Stomach (tissue), 4 donors: Measurements from ENCODE around the gene TPCN1.

Experiments
- EP300 ChIP-seq: sonication (generic); formaldehyde crosslinking; IDR thresholded peaks from one replicate; pipeline ENCODE4 v1.6.1; 2017; ENCODE audit warnings: antibody characterized with exemption
- POLR2A ChIP-seq, 4 donors: fragments of 450-650 bp; IDR thresholded peaks; one replicate each; pipeline ENCODE4 v1.6.1; 2016; ENCODE audit warnings: antibody characterized with exemption in 4 of 4, control low read depth in 2 of 4, mild to moderate bottlenecking in 1 of 4, moderate library complexity in 1 of 4
- POLR2AphosphoS5 ChIP-seq, 3 donors: sonication (generic); formaldehyde crosslinking; IDR thresholded peaks; one replicate each; pipeline ENCODE4 v1.6.1; 2016; ENCODE audit warnings: antibody characterized with exemption in 3 of 3
- TF ChIP-seq, protein P1 (sequence below), 7 experiments: fragments of 450-650 bp in 4 of 7; fragments of 200-600 bp in 3 of 7; sonication (generic) in 3 of 7; IDR thresholded peaks; one replicate each; pipeline ENCODE4 v1.5.1; 2016 to 2019; ENCODE audit warnings: antibody characterized with exemption in 7 of 7, control low read depth in 2 of 7, mild to moderate bottlenecking in 1 of 7

DNA sequence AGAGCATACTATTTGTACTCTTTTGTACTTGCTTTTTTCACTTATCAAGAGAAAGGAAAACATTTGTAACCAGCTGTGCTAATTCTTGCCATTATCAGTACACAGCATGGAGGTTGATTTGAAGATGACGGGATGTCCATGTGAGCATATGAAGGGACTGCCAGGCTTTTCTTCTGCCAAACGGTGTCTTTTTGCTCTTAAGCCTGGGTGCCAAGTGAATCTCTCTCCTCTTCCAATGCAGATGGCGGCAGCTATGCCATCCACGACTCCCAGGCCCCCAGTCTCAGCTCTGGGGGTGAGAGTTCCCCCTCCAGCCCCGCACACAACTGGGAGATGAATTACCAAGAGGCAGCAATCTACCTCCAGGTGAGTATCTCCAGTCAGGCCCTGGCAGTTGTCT, 38.9 kb downstream of the TPCN1 start:
- TF ChIP-seq, protein P1, sequence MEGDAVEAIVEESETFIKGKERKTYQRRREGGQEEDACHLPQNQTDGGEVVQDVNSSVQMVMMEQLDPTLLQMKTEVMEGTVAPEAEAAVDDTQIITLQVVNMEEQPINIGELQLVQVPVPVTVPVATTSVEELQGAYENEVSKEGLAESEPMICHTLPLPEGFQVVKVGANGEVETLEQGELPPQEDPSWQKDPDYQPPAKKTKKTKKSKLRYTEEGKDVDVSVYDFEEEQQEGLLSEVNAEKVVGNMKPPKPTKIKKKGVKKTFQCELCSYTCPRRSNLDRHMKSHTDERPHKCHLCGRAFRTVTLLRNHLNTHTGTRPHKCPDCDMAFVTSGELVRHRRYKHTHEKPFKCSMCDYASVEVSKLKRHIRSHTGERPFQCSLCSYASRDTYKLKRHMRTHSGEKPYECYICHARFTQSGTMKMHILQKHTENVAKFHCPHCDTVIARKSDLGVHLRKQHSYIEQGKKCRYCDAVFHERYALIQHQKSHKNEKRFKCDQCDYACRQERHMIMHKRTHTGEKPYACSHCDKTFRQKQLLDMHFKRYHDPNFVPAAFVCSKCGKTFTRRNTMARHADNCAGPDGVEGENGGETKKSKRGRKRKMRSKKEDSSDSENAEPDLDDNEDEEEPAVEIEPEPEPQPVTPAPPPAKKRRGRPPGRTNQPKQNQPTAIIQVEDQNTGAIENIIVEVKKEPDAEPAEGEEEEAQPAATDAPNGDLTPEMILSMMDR (IDR thresholded peaks at IDR 0.05), result no peak
- TF ChIP-seq EP300 (no peak), POLR2A (IDR thresholded peaks at IDR 0.05) (no peak), POLR2AphosphoS5 (IDR thresholded peaks at IDR 0.05) (no peak)
